ENCODE measurements around the gene CALB2. TPM values are rescaled to one million over a fixed set of nuclear protein-coding genes. Genes with fewer than 3 reads are reported as not detected.

Gene CALB2
- total and polyA plus RNA-seq, 2 donors (not counting 3 experiments of a cell fraction or from before 2014, with no cell fraction given): not detected

GRCh38 chr16:71409011-71409775 lies 50.7 kb downstream of the CALB2 start:
- dilution Hi-C loops (cut with MboI; ENCODE audit: extremely low pct_ligation_motif_present, low sequenced_read_pairs) (no loop called here), intact Hi-C loops (cut with micrococcal nuclease) (no loop called here)
- TF ChIP-seq POLR2A (IDR thresholded peaks at IDR 0.05; ENCODE audit: low read depth, low read length) (no peak), MYC (IDR thresholded peaks at IDR 0.05; ENCODE audit: low read depth, low read length) (no peak), EZH2 (IDR thresholded peaks at IDR 0.05; ENCODE audit: borderline replicate concordance, low read depth, low read length, severe bottlenecking) (no peak), POLR2AphosphoS5 (IDR thresholded peaks at IDR 0.05; ENCODE audit: insufficient read depth, low read depth, low read length) (no peak), MAX (IDR thresholded peaks at IDR 0.05; ENCODE audit: insufficient read depth, insufficient read length) (no peak), CTCF (IDR thresholded peaks at IDR 0.05; ENCODE audit: extremely low read depth in 1 of 2, insufficient read depth in 1 of 2, low read depth in 1 of 2, low read length in 2 of 2) (no peak), FOS (IDR thresholded peaks at IDR 0.05; ENCODE audit: borderline replicate concordance, insufficient read depth, low read length) (no peak), JUN (IDR thresholded peaks at IDR 0.05; ENCODE audit: borderline replicate concordance, insufficient read depth, insufficient read length, low read depth) (no peak), GATA2 (IDR thresholded peaks at IDR 0.05; ENCODE audit: insufficient read depth, insufficient read length, low read depth, low read length) (no peak)
- H3K36me3 ChIP-seq (ENCODE audit: control insufficient read depth in 2 of 2, extremely low read depth in 1 of 2, insufficient read depth in 2 of 2, low read length in 2 of 2): no peaks in the 10 kb centered on the region
- no peaks in the 10 kb centered on the region for H3K4me1 ChIP-seq (ENCODE audit: control insufficient read depth, extremely low read depth, insufficient read depth, low read length)
- H3K9ac ChIP-seq (replicated peaks; ENCODE audit: extremely low read depth, insufficient read depth, low read length): no peak overlapping the region
- BruUV-seq (replicated peaks): no TSS peak
- no peak overlapping the region for H2AFZ ChIP-seq (ENCODE audit: low read depth, low read length)
- no peak overlapping the region for H3K27ac ChIP-seq (ENCODE audit: insufficient read depth, low read depth, low read length)
- H4K20me1 ChIP-seq (replicated peaks; ENCODE audit: control insufficient read depth, extremely low read depth, insufficient read depth, low read length): no peaks in the 10 kb centered on the region
- DNase-seq (ENCODE audit: low read depth, low spot score): no peak
- no peak overlapping the region for H3K4me2 ChIP-seq (ENCODE audit: insufficient read depth, low read length)
- no peaks in the 10 kb centered on the region for H3K27me3 ChIP-seq (ENCODE audit: control insufficient read depth in 2 of 2, insufficient read depth in 2 of 2, low read length in 2 of 2)
- no peak for FAIRE-seq
- ChIA-PET CTCF (interaction anchor here (1.2 to 6.1 kb wide), 2 partner anchors 90 to 91 kb away, joined by 4 to 229 read pairs; no protein-coding TSS in a partner anchor), POLR2A (no interaction called here)
- H3K9me3 ChIP-seq (replicated peaks; ENCODE audit: control insufficient read depth, insufficient read depth, low read length): no peaks in the 10 kb centered on the region
- H3K79me2 ChIP-seq (ENCODE audit: control insufficient read depth, insufficient read depth, low read length): no peaks in the 10 kb centered on the region
- H3K9me1 ChIP-seq (replicated peaks; ENCODE audit: control insufficient read depth, extremely low read depth, insufficient read depth, low read length): no peaks in the 10 kb centered on the region
- no peak overlapping the region for H3K4me3 ChIP-seq (replicated peaks in 1 of 3; ENCODE audit: insufficient read depth in 1 of 3, low read depth in 1 of 3, low read length in 3 of 3)
